Activated T-cell treated with anti-CD3 and anti-CD28 coated beads, Interleukin-2, amount 50 U/mL, for 72 hours (primary cell): ENCODE results near the gene DMD. TPM values are rescaled to one million over a fixed set of nuclear protein-coding genes. Genes with fewer than 3 reads are reported as not detected.
"Not testable (repeated sequence)": the region's sequence is repeated elsewhere in the genome, so short reads cannot be mapped to it uniquely, and the experiment has no call there.

Source experiments
- ATAC-seq, 2 donors: fragments of 150-1000 bp; cut with Tn5 transposase; replicated peaks in 1 of 2; 2 replicates each; pipeline ENCODE4 v1.10.0; 2021; ENCODE audit warnings: moderate library complexity in 2 of 2, mild to moderate bottlenecking in 1 of 2
- DNase-seq, 2 donors: peaks; one replicate each; pipeline ENCODE4 v3.0.0; 2021 to 2022; ENCODE audit warnings: mixed read lengths in 1 of 2
- H3K27ac Mint-ChIP-seq: one replicate; pipeline ENCODE4 v1.8.0; 2022; ENCODE audit warnings: mild to moderate bottlenecking, moderate library complexity, mixed read lengths
- H3K27me3 Mint-ChIP-seq: one replicate; pipeline ENCODE4 v1.8.0; 2022; ENCODE audit warnings: low read depth, mixed read lengths
- H3K36me3 Mint-ChIP-seq, 2 donors: one replicate each; pipeline ENCODE4 v1.8.0; 2022; ENCODE audit warnings: mixed read lengths in 2 of 2, mild to moderate bottlenecking in 1 of 2; ENCODE audit not compliant: insufficient read depth in 2 of 2
- H3K4me1 Mint-ChIP-seq: one replicate; pipeline ENCODE4 v1.8.0; 2022; ENCODE audit warnings: low read depth, mixed read lengths
- H3K4me3 Mint-ChIP-seq, 2 donors: one replicate each; pipeline ENCODE4 v1.8.0; 2022; ENCODE audit warnings: mild to moderate bottlenecking in 2 of 2, mixed read lengths in 2 of 2, moderate library complexity in 2 of 2
- H3K9me3 Mint-ChIP-seq, 2 donors: one replicate each; pipeline ENCODE4 v1.8.0; 2022; ENCODE audit warnings: mixed read lengths in 2 of 2
- total RNA-seq, 2 donors: library from RNA; stranded (reverse); gene quantifications; one replicate each; pipeline ENCODE4 v1.2.3, GENCODE V29; 2022

DMD gene
- total RNA-seq, 2 donors from 2014 or later = 2.9 to 4.6 TPM

GRCh38 chrX:32528451-32528850, 682.9 kb downstream of the DMD start:
- not testable (repeated sequence) for H3K9me3 Mint-ChIP-seq, H3K36me3 Mint-ChIP-seq, DNase-seq, ATAC-seq, H3K27me3 Mint-ChIP-seq, H3K27ac Mint-ChIP-seq, H3K4me3 Mint-ChIP-seq, H3K4me1 Mint-ChIP-seq

- Mint-ChIP-seq H3K27me3 (peaks cover 5% of the 10 kb centered on the region), H3K4me1 (no peaks in the 10 kb centered on the region), H3K4me3 (no peak overlapping the region), H3K36me3 (no peaks in the 10 kb centered on the region), H3K27ac (no peak overlapping the region), H3K9me3 (no peaks in the 10 kb centered on the region)
- no peak for ATAC-seq
- no peak for DNase-seq
Measured at GRCh38 chrX:32525234-32525633, 686.1 kb downstream of the DMD start.

GRCh38 chrX:32524385-32524784, 687.0 kb downstream of the DMD start:
- H3K27ac Mint-ChIP-seq = no peak overlapping the region
- H3K9me3 Mint-ChIP-seq = no peaks in the 10 kb centered on the region
- H3K27me3 Mint-ChIP-seq = peaks cover 5% of the 10 kb centered on the region
- no peaks in the 10 kb centered on the region for H3K4me1 Mint-ChIP-seq
- no peak for DNase-seq
- no peak for ATAC-seq
- H3K36me3 Mint-ChIP-seq = no peaks in the 10 kb centered on the region
- H3K4me3 Mint-ChIP-seq = no peak overlapping the region

- H3K4me1 Mint-ChIP-seq = no peaks in the 10 kb centered on the region
- no peak for DNase-seq
Measured at GRCh38 chrX:32520789-32521188, 690.6 kb downstream of the DMD start.

GRCh38 chrX:32514986-32515385, 696.4 kb downstream of the DMD start:
- peaks cover 0 to 2% of the 10 kb centered on the region in 2 donors for H3K9me3 Mint-ChIP-seq
- peaks cover 7% of the 10 kb centered on the region for H3K27me3 Mint-ChIP-seq
- no peak for ATAC-seq
- no peak for DNase-seq
- no peak overlapping the region for H3K27ac Mint-ChIP-seq
- H3K4me3 Mint-ChIP-seq = no peak overlapping the region
- H3K36me3 Mint-ChIP-seq = no peaks in the 10 kb centered on the region
- H3K4me1 Mint-ChIP-seq = no peaks in the 10 kb centered on the region

More at GRCh38 chrX:32520789-32521188, 690.6 kb downstream of the DMD start:
- Mint-ChIP-seq H3K36me3 (no peaks in the 10 kb centered on the region), H3K27ac (no peak overlapping the region), H3K27me3 (peaks cover 5% of the 10 kb centered on the region), H3K4me3 (no peak overlapping the region), H3K9me3 (no peaks in the 10 kb centered on the region)
- no peak for ATAC-seq

GRCh38 chrX:32501606-32502005, 709.7 kb downstream of the DMD start:
- Mint-ChIP-seq H3K9me3 (no peaks in the 10 kb centered on the region), H3K4me3 (no peak overlapping the region), H3K27me3 (peaks cover 9% of the 10 kb centered on the region), H3K4me1 (no peaks in the 10 kb centered on the region), H3K36me3 (no peaks in the 10 kb centered on the region), H3K27ac (no peak overlapping the region)
- DNase-seq (no peak), ATAC-seq (no peak)

GRCh38 chrX:32496671-32497070, 714.7 kb downstream of the DMD start:
- H3K27me3 Mint-ChIP-seq = no peaks in the 10 kb centered on the region
- H3K9me3 Mint-ChIP-seq = no peaks in the 10 kb centered on the region
- ATAC-seq (no peak), DNase-seq (no peak)
- no peak overlapping the region for H3K27ac Mint-ChIP-seq
- H3K4me3 Mint-ChIP-seq = no peak overlapping the region
- no peaks in the 10 kb centered on the region for H3K36me3 Mint-ChIP-seq
- H3K4me1 Mint-ChIP-seq = no peaks in the 10 kb centered on the region

- Mint-ChIP-seq H3K4me1 (no peaks in the 10 kb centered on the region), H3K4me3 (no peak overlapping the region), H3K27me3 (no peaks in the 10 kb centered on the region), H3K27ac (no peak overlapping the region), H3K36me3 (no peaks in the 10 kb centered on the region), H3K9me3 (no peaks in the 10 kb centered on the region)
- DNase-seq = no peak
- ATAC-seq = no peak
Measured at GRCh38 chrX:32495855-32496254, 715.5 kb downstream of the DMD start.

- Mint-ChIP-seq H3K4me1 (no peaks in the 10 kb centered on the region), H3K27ac (no peak overlapping the region), H3K4me3 (no peak overlapping the region), H3K36me3 (no peaks in the 10 kb centered on the region), H3K9me3 (no peaks in the 10 kb centered on the region), H3K27me3 (no peaks in the 10 kb centered on the region)
- DNase-seq (no peak), ATAC-seq (no peak)
Measured at GRCh38 chrX:32489125-32489524, 722.2 kb downstream of the DMD start.

GRCh38 chrX:32483534-32484136, 727.7 kb downstream of the DMD start:
- peaks cover 11% of the 10 kb centered on the region for H3K27me3 Mint-ChIP-seq
- no peaks in the 10 kb centered on the region for H3K36me3 Mint-ChIP-seq
- no peaks in the 10 kb centered on the region for H3K9me3 Mint-ChIP-seq
- no peak overlapping the region for H3K27ac Mint-ChIP-seq
- ATAC-seq = no peak
- H3K4me1 Mint-ChIP-seq = no peaks in the 10 kb centered on the region
- no peak overlapping the region for H3K4me3 Mint-ChIP-seq
- no peak for DNase-seq

GRCh38 chrX:32480019-32480418, 731.3 kb downstream of the DMD start:
- Mint-ChIP-seq H3K27me3 (peaks cover 20% of the 10 kb centered on the region), H3K4me3 (no peak overlapping the region), H3K27ac (no peak overlapping the region), H3K36me3 (no peaks in the 10 kb centered on the region), H3K9me3 (no peaks in the 10 kb centered on the region), H3K4me1 (no peaks in the 10 kb centered on the region)
- DNase-seq (no peak), ATAC-seq (no peak)

GRCh38 chrX:32472364-32472763, 739.0 kb downstream of the DMD start:
- no peaks in the 10 kb centered on the region for H3K4me1 Mint-ChIP-seq
- H3K27me3 Mint-ChIP-seq = peaks cover 14% of the 10 kb centered on the region
- no peaks in the 10 kb centered on the region for H3K36me3 Mint-ChIP-seq
- ATAC-seq = no peak
- DNase-seq = no peak
- H3K4me3 Mint-ChIP-seq = no peak overlapping the region
- H3K9me3 Mint-ChIP-seq = no peaks in the 10 kb centered on the region
- H3K27ac Mint-ChIP-seq = no peak overlapping the region

- ATAC-seq (no peak), DNase-seq (no peak)
- Mint-ChIP-seq H3K4me1 (no peaks in the 10 kb centered on the region), H3K4me3 (no peak overlapping the region), H3K9me3 (peaks cover 0 to 1% of the 10 kb centered on the region in 2 donors), H3K27ac (no peak overlapping the region), H3K36me3 (no peaks in the 10 kb centered on the region), H3K27me3 (no peaks in the 10 kb centered on the region)
Measured at GRCh38 chrX:32455704-32456103, 755.6 kb downstream of the DMD start.

GRCh38 chrX:32451954-32452695, 759.2 kb downstream of the DMD start:
- DNase-seq = no peak
- Mint-ChIP-seq H3K27ac (peak overlapping the region; percentile 74), H3K4me3 (no peak overlapping the region)

More at GRCh38 chrX:32451954-32452695, 759.2 kb downstream of the DMD start:
- ATAC-seq = no peak
- Mint-ChIP-seq H3K4me1 (peaks cover 14% of the 10 kb centered on the region), H3K9me3 (peaks cover 2 to 4% of the 10 kb centered on the region in 2 donors), H3K36me3 (peaks cover 0 to 2% of the 10 kb centered on the region in 2 donors), H3K27me3 (no peaks in the 10 kb centered on the region)
